HepG2 (cell line): ENCODE data around the gene ST3GAL4. TPM values are rescaled to one million over a fixed set of nuclear protein-coding genes. Genes with fewer than 3 reads are reported as not detected.

Source experiments
- ATAC-seq: fragments of 200-7000 bp; cut with Tn5 transposase; 3 replicates; pipeline ENCODE4 v1.9.1; 2020; ENCODE audit warnings: mild to moderate bottlenecking, moderate library complexity
- BruUV-seq: library from RNA; stranded (reverse); fragments of 400-500 nt; replicated peaks from 2 replicates; lab custom pipeline; 2021; lab: Mats Ljungman, UMichigan
- CTCF ChIA-PET: fragments of 300-600 bp; formaldehyde crosslinking; extraction: SDS; loops from one replicate; lab custom pipeline; 2021; ENCODE audit warnings: low total read pairs, inconsistent platforms, low intra/inter-chr PET ratio; lab: Yijun Ruan, JAX
- POLR2A ChIA-PET: fragments of 350-600 bp; sonication (Branson Sonifier 250); formaldehyde crosslinking; loops from one replicate; lab custom pipeline; 2020; ENCODE audit warnings: antibody characterized with exemption, inconsistent platforms; lab: Yijun Ruan, JAX
- DNase-seq: peaks from one replicate; pipeline ENCODE4 v3.0.0-alpha.2; 2015; ENCODE audit warnings: low spot score
- FAIRE-seq: peaks from 3 replicates; lab custom pipeline; 2011; peaks lifted over from hg19 to GRCh38; lab: Jason Lieb, UNC
- H2AFZ ChIP-seq: one replicate; pipeline ENCODE4 v1.6.1; 2011; ENCODE audit warnings: low read length, inconsistent platforms
- H3K27ac ChIP-seq: fragments of 300-600 bp; 3 replicates; pipeline ENCODE4 v1.8.0; 2011; ENCODE audit warnings: mixed run types, mild to moderate bottlenecking, mixed read lengths, low read length, inconsistent platforms; ENCODE audit not compliant: insufficient read depth; ENCODE audit errors: extremely low read length
- H3K27me3 ChIP-seq, 2 experiments: fragments of 200-600 bp in 1 of 2; 2 replicates in 1 of 2; 3 replicates in 1 of 2; pipeline versions ENCODE4 v1.6.0 to v1.8.0; 2011; ENCODE audit warnings: low read length in 2 of 2, mild to moderate bottlenecking in 2 of 2, moderate library complexity in 2 of 2, inconsistent platforms in 1 of 2; ENCODE audit not compliant: insufficient read depth in 2 of 2, control insufficient read depth in 1 of 2
- H3K36me3 ChIP-seq, 2 experiments: fragments of 200-600 bp in 1 of 2; replicated peaks in 1 of 2; 2 replicates in 1 of 2; 3 replicates in 1 of 2; pipeline versions ENCODE4 v1.5.1 to v1.8.0; 2011; ENCODE audit warnings: low read length in 2 of 2, inconsistent platforms in 1 of 2; ENCODE audit not compliant: insufficient read depth in 2 of 2, control insufficient read depth in 1 of 2
- H3K4me1 ChIP-seq: 2 replicates; pipeline ENCODE4 v1.5.1; 2012; ENCODE audit warnings: low read length, inconsistent platforms; ENCODE audit not compliant: insufficient read depth
- H3K4me2 ChIP-seq: 2 replicates; pipeline ENCODE4 v1.6.0; 2011; ENCODE audit warnings: low read depth, low read length, inconsistent platforms
- H3K4me3 ChIP-seq, 3 experiments: fragments of 200-600 bp in 1 of 3; sonication (generic), shearing (Covaris generic) in 1 of 3; replicated peaks in 1 of 3; 2 replicates each; pipeline ENCODE4 v1.5.1; 2011 to 2016; ENCODE audit warnings: low read length in 3 of 3, inconsistent platforms in 2 of 3, low read depth in 2 of 3, mild to moderate bottlenecking in 2 of 3, control low read depth in 1 of 3, mixed read lengths in 1 of 3; ENCODE audit not compliant: insufficient read depth in 1 of 3
- H3K79me2 ChIP-seq: one replicate; pipeline ENCODE4 v1.6.1; 2011; ENCODE audit warnings: low read length, inconsistent platforms; ENCODE audit not compliant: insufficient read depth
- H3K9ac ChIP-seq: 2 replicates; pipeline ENCODE4 v1.6.0; 2011; ENCODE audit warnings: mild to moderate bottlenecking, low read depth, low read length, inconsistent platforms; ENCODE audit not compliant: insufficient read depth
- H3K9me3 ChIP-seq: 2 replicates; pipeline ENCODE4 v1.5.1; 2012; ENCODE audit warnings: mild to moderate bottlenecking, low read length
- H4K20me1 ChIP-seq: 2 replicates; pipeline ENCODE4 v1.6.0; 2011; ENCODE audit warnings: inconsistent platforms, mild to moderate bottlenecking, low read length, moderate library complexity; ENCODE audit not compliant: insufficient read depth
- IRX3 ChIP-seq: sonication (generic); formaldehyde crosslinking; IDR thresholded peaks from 2 replicates; pipeline ENCODE4 v1.8.1; 2023; ENCODE audit warnings: mild to moderate bottlenecking, low read depth, missing genetic modification reagents, borderline replicate concordance
- JUND ChIP-seq: sonication (generic); formaldehyde crosslinking; IDR thresholded peaks from 2 replicates; pipeline ENCODE4 v1.8.0; 2022; ENCODE audit warnings: mild to moderate bottlenecking, missing genetic modification reagents
- KLF11 ChIP-seq: IDR thresholded peaks from 2 replicates; pipeline ENCODE4 v1.6.1; 2016; ENCODE audit warnings: missing compliant biosample characterization
- NFYB ChIP-seq: sonication (generic); formaldehyde crosslinking; IDR thresholded peaks from 2 replicates; pipeline ENCODE4 v1.4.0; 2020; ENCODE audit warnings: missing genetic modification reagents
- RFXANK ChIP-seq: IDR thresholded peaks from 2 replicates; pipeline ENCODE4 v1.6.1; 2016
- SP2 ChIP-seq: sonication (generic); formaldehyde crosslinking; IDR thresholded peaks from 2 replicates; pipeline ENCODE4 v1.5.1; 2020; ENCODE audit warnings: mild to moderate bottlenecking, missing genetic modification reagents
- ZBTB21 ChIP-seq: sonication (generic); formaldehyde crosslinking; IDR thresholded peaks from 2 replicates; pipeline ENCODE4 v1.4.0; 2020; ENCODE audit warnings: missing genetic modification reagents
- ZFP62 ChIP-seq: sonication (generic); formaldehyde crosslinking; IDR thresholded peaks from 2 replicates; pipeline ENCODE4 v1.4.0; 2020; ENCODE audit warnings: missing genetic modification reagents
- ZNF180 ChIP-seq: sonication (generic); formaldehyde crosslinking; IDR thresholded peaks from 2 replicates; pipeline ENCODE4 v1.4.0; 2020; ENCODE audit warnings: low read depth, missing genetic modification reagents, borderline replicate concordance
- ZNF432 ChIP-seq: sonication (generic); formaldehyde crosslinking; IDR thresholded peaks from 2 replicates; pipeline ENCODE4 v1.5.0; 2020; ENCODE audit warnings: missing genetic modification reagents, mild to moderate bottlenecking, borderline replicate concordance
- ZNF557 ChIP-seq: sonication (generic); formaldehyde crosslinking; IDR thresholded peaks from 2 replicates; pipeline ENCODE4 v1.4.0; 2020; ENCODE audit warnings: missing genetic modification reagents
- WGBS: methylation state at CpG from one replicate; pipeline ENCODE4 v1.1.6; 2017; ENCODE audit warnings: low lambda C conversion rate; 5-methylcytosine and 5-hydroxymethylcytosine counted together
- in situ Hi-C: cut with HindIII; loops from 2 replicates; pipeline ENCODE4 v1.10.0; 2017; ENCODE audit warnings: low pct_unique_long_range_greater_than_20kb; ENCODE audit not compliant: extremely low pct_ligation_motif_present
- intact Hi-C: fragments of 100-400 bp; cut with micrococcal nuclease; formaldehyde crosslinking; loops from one replicate; pipeline ENCODE4 v1.10.0; 2022; ENCODE audit not compliant: unreplicated experiment
- polyA plus RNA-seq, 8 experiments: library from polyadenylated mRNA; depleted of rRNA in 3 of 8; stranded (reverse) in 7 of 8; unstranded in 1 of 8; fragments of >200 nt; fragmentation: Illumina TruSeq in 4 of 8; extraction: Trizol in 4 of 8; gene quantifications; 2 replicates each; pipeline versions ENCODE4 v1.2.1 to v1.2.3, GENCODE V29; 2011 to 2016; ENCODE audit warnings: low read depth in 4 of 8, missing spikeins in 1 of 8, mixed read lengths in 1 of 8; ENCODE audit not compliant: insufficient read depth in 1 of 8
- total RNA-seq, 5 experiments: library from RNA; depleted of rRNA; stranded (reverse); fragments of >200 nt; fragmentation: Illumina TruSeq; extraction: Trizol; gene quantifications; 2 replicates each; pipeline ENCODE4 v1.2.3, GENCODE V29; 2016; ENCODE audit warnings: low read depth in 1 of 5
- TF ChIP-seq, protein P1 (sequence below): sonication (generic); formaldehyde crosslinking; IDR thresholded peaks from 2 replicates; pipeline ENCODE4 v1.8.0; 2022; ENCODE audit warnings: mild to moderate bottlenecking, missing genetic modification reagents; ENCODE audit not compliant: insufficient replicate concordance

The ST3GAL4 gene
- total and polyA plus RNA-seq, 2 of the 13 experiments (the other 11 are each of a cell fraction or from before 2014, with no cell fraction given), result 9.1 to 13.3 TPM

- ATAC-seq, result no peak
- no peak for FAIRE-seq
- Histone ChIP-seq H3K27ac (no peak overlapping the region), H4K20me1 (no peaks in the 10 kb centered on the region), H3K27me3 (no peaks in the 10 kb centered on the region), H3K79me2 (no peaks in the 10 kb centered on the region), H3K4me1 (peaks cover 29% of the 10 kb centered on the region), H3K4me2 (no peak overlapping the region), H3K36me3 (peaks cover 4 to 14% of the 10 kb centered on the region in 2 experiments; a peak in 3 of 5 replicates), H2AFZ (no peak overlapping the region), H3K9ac (no peak overlapping the region), H3K4me3 (no peak overlapping the region), H3K9me3 (no peaks in the 10 kb centered on the region)
- ChIA-PET POLR2A (no interaction called here), CTCF (no interaction called here)
- DNase-seq, result no peak
- intact Hi-C loops (no loop called here), in situ Hi-C loops (no loop called here)
- TF ChIP-seq, protein P1, sequence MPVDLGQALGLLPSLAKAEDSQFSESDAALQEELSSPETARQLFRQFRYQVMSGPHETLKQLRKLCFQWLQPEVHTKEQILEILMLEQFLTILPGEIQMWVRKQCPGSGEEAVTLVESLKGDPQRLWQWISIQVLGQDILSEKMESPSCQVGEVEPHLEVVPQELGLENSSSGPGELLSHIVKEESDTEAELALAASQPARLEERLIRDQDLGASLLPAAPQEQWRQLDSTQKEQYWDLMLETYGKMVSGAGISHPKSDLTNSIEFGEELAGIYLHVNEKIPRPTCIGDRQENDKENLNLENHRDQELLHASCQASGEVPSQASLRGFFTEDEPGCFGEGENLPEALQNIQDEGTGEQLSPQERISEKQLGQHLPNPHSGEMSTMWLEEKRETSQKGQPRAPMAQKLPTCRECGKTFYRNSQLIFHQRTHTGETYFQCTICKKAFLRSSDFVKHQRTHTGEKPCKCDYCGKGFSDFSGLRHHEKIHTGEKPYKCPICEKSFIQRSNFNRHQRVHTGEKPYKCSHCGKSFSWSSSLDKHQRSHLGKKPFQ (CRISPR knock-in tag), result no peak
- no peak for TF ChIP-seq ZBTB21 (CRISPR knock-in tag)
- TF ChIP-seq RFXANK (CRISPR knock-in tag), result no peak
- no peak for TF ChIP-seq ZNF432 (CRISPR knock-in tag)
- no TSS peak for BruUV-seq
- 95% methylated on average over 7 of the region's 7 CpGs for WGBS
These were observed 22.3 kb upstream of the ST3GAL4 start for GRCh38 chr11:126333142-126333541.

GRCh38 chr11:126334659-126335462, 20.6 kb upstream of the ST3GAL4 start:
- H3K27ac ChIP-seq, result no peak overlapping the region
- H3K79me2 ChIP-seq, result no peaks in the 10 kb centered on the region
- DNase-seq, result no peak
- peaks cover 29% of the 10 kb centered on the region for H3K4me1 ChIP-seq
- in situ Hi-C loops, result no loop called here
- ChIA-PET CTCF (no interaction called here), POLR2A (no interaction called here)
- no peak overlapping the region for H2AFZ ChIP-seq
- no peak overlapping the region for H3K4me3 ChIP-seq
- no peak for FAIRE-seq
- H4K20me1 ChIP-seq, result no peaks in the 10 kb centered on the region
- BruUV-seq, result no TSS peak
- TF ChIP-seq SP2 (CRISPR knock-in tag) (no peak), ZFP62 (CRISPR knock-in tag) (no peak), JUND (CRISPR knock-in tag) (no peak), ZNF180 (CRISPR knock-in tag) (no peak), NFYB (no peak), KLF11 (CRISPR knock-in tag) (no peak), ZNF557 (CRISPR knock-in tag) (no peak), IRX3 (no peak)
- peaks cover 9 to 23% of the 10 kb centered on the region in 2 experiments; a peak in 4 of 5 replicates for H3K36me3 ChIP-seq
- no peak overlapping the region for H3K9ac ChIP-seq
- intact Hi-C loops, result no loop called here
- no peaks in the 10 kb centered on the region for H3K9me3 ChIP-seq
- H3K4me2 ChIP-seq, result no peak overlapping the region
- H3K27me3 ChIP-seq, result no peaks in the 10 kb centered on the region
- WGBS, result 89% methylated on average over 6 of the region's 6 CpGs
- no peak for ATAC-seq
